Pancreas (tissue), 10 donors: ENCODE data around the gene PIKFYVE. TPM values are rescaled to one million over a fixed set of nuclear protein-coding genes. Genes with fewer than 3 reads are reported as not detected.
"Not testable (repeated sequence)": the region's sequence is repeated elsewhere in the genome, so short reads cannot be mapped to it uniquely, and the experiment has no call there.

Experiments used
- ATAC-seq, 4 donors: fragments of 200-7000 bp; cut with Tn5 transposase; one replicate each; pipeline versions ENCODE4 v1.8.0 to v1.9.1; 2020; ENCODE audit warnings: mild to moderate bottlenecking in 4 of 4, moderate library complexity in 4 of 4
- DNase-seq, 6 donors: peaks; one replicate each; pipeline ENCODE4 v3.0.0-alpha.2; 2020
- FAIRE-seq: peaks from 2 replicates; lab custom pipeline; 2012; peaks lifted over from hg19 to GRCh38; lab: Jason Lieb, UNC
- H3K27ac ChIP-seq, 4 donors: fragments of 200-600 bp; sonication (generic); 1 replicate in 3 of 4; 2 replicates in 1 of 4; pipeline versions ENCODE4 v1.5.0 to v1.8.0; 2020
- H3K27me3 ChIP-seq, 4 donors: fragments of 200-600 bp; one replicate each; pipeline ENCODE4 v1.8.0; 2021
- H3K36me3 ChIP-seq, 3 donors: fragments of 200-600 bp; sonication (generic) in 1 of 3; one replicate each; pipeline versions ENCODE4 v1.5.0 to v1.8.0; 2020 to 2021
- H3K4me1 ChIP-seq, 3 donors: fragments of 200-600 bp; one replicate each; pipeline ENCODE4 v1.8.0; 2021
- H3K4me3 ChIP-seq, 4 donors: fragments of 200-600 bp; sonication (generic) in 2 of 4; one replicate each; pipeline versions ENCODE4 v1.5.0 to v1.8.0; 2020 to 2021
- H3K9me3 ChIP-seq, 4 donors: fragments of 200-600 bp; one replicate each; pipeline ENCODE4 v1.8.0; 2021
- WGBS, 2 donors: extraction: QIAGEN DNeasy Blood & Tissue Kit; methylation state at CpG; one replicate each; pipeline ENCODE4 v1.1.7; 2013; 5-methylcytosine and 5-hydroxymethylcytosine counted together
- intact Hi-C, 3 donors: fragments of 100-400 bp; cut with DNase I; formaldehyde crosslinking; loops; one replicate each; pipeline versions ENCODE4 v1.11.1 to v1.14.2; 2022
- polyA plus RNA-seq, 2 donors: library from polyadenylated mRNA; stranded (reverse); fragments of 200-250 nt; gene quantifications; one replicate each; pipeline ENCODE4 v1.2.3, GENCODE V29; 2013
- total RNA-seq, 6 donors: library from RNA; stranded (reverse); fragmentation: NEBNext Ultra II Directional in 4 of 6; extraction: Animal tissue kit (Norgen Biotek cat#: 25700) in 4 of 6; gene quantifications; one replicate each; pipeline versions ENCODE4 v1.2.1 to v1.2.4, GENCODE V29; 2021 to 2023
- TF ChIP-seq, protein P1 (sequence below), 4 donors: fragments of 200-600 bp; sonication (generic) in 3 of 4; IDR thresholded peaks; one replicate each; pipeline versions ENCODE4 v1.5.0 to v1.8.0; 2021; ENCODE audit warnings: antibody characterized with exemption in 4 of 4
- donor health status: healthy with polysubstance abuse.
- donor health status: DM: no; HTN: no; CAD: no; lungs with moderate emphysema.
- donor health status: DM: no; HTN: no; CAD: no.
- donor health status: control.
- donor health status: control.
- donor health status: Bipolar disorder and iron deficiency.
- donor health status: DM: yes; HTN: yes; CAD: no.
- donor health status: DM: no; HTN: no; CAD: no.
- donor health status: DM: no; HTN: no; CAD: no.
- donor health status: DM: yes; HTN: yes; CAD: no.

The PIKFYVE gene
- total and polyA plus RNA-seq, 8 donors, result 6.0 to 16.1 (median 13.3) TPM

DNA sequence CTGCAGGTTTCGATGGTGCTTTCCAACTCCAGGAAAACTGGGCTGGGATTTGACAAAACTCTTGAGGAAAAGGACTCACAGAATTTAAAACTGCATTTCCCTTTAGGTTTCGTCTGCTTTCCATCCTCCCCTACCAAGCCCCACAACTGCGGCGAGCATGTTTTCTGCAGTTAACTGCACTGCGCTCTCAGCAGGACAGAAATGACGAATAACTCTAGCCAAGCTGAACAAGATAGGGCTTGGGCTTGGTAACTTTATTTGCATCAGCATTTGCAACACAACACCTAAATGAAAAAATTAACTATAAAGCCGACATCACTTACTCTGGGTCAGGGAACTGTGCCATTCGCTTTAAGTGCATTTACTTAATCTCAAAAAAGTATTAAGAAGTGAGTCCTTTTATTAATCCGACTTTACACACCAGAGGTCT is 669 bp upstream of the PIKFYVE start:
- intact Hi-C loops, result no loop called here
- H3K27me3 ChIP-seq, result no peaks in the 10 kb centered on the region
- no peaks in the 10 kb centered on the region for H3K36me3 ChIP-seq
- ATAC-seq, result peak; percentile 38 to 59 (median 46)
- WGBS, 2 donors, result 3% methylated on average over 9 of the region's 9 CpGs
- peak overlapping the region; percentile 7 to 93 (median 64) for H3K27ac ChIP-seq
- no peak for FAIRE-seq
- no peaks in the 10 kb centered on the region for H3K9me3 ChIP-seq
- DNase-seq, result peak in 1 of 6 donors; percentile 21
- peaks cover 3 to 24% (median 15%) of the 10 kb centered on the region in 3 donors for H3K4me1 ChIP-seq
- peak overlapping the region; percentile 62 to 92 (median 84) for H3K4me3 ChIP-seq
- TF ChIP-seq, protein P1, sequence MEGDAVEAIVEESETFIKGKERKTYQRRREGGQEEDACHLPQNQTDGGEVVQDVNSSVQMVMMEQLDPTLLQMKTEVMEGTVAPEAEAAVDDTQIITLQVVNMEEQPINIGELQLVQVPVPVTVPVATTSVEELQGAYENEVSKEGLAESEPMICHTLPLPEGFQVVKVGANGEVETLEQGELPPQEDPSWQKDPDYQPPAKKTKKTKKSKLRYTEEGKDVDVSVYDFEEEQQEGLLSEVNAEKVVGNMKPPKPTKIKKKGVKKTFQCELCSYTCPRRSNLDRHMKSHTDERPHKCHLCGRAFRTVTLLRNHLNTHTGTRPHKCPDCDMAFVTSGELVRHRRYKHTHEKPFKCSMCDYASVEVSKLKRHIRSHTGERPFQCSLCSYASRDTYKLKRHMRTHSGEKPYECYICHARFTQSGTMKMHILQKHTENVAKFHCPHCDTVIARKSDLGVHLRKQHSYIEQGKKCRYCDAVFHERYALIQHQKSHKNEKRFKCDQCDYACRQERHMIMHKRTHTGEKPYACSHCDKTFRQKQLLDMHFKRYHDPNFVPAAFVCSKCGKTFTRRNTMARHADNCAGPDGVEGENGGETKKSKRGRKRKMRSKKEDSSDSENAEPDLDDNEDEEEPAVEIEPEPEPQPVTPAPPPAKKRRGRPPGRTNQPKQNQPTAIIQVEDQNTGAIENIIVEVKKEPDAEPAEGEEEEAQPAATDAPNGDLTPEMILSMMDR (IDR thresholded peaks at IDR 0.05), result no peak

GRCh38 chr2:208266553-208266893 is 468 bp downstream of the PIKFYVE start:
- Histone ChIP-seq H3K27me3 (no peaks in the 10 kb centered on the region), H3K4me3 (peak overlapping the region; percentile 62 to 92 (median 84)), H3K36me3 (peaks cover 0 to 3% (median 0%) of the 10 kb centered on the region in 3 donors), H3K9me3 (no peaks in the 10 kb centered on the region), H3K4me1 (peaks cover 3 to 24% (median 15%) of the 10 kb centered on the region in 3 donors), H3K27ac (peak overlapping the region; percentile 62 to 93 (median 84))
- no peak for FAIRE-seq
- ATAC-seq, result no peak
- 0 to 1% methylated on average over 11 of the region's 11 CpGs for WGBS, 2 donors
- TF ChIP-seq, protein P1 (IDR thresholded peaks at IDR 0.05), result no peak
- intact Hi-C loops, result no loop called here
- no peak for DNase-seq

DNA sequence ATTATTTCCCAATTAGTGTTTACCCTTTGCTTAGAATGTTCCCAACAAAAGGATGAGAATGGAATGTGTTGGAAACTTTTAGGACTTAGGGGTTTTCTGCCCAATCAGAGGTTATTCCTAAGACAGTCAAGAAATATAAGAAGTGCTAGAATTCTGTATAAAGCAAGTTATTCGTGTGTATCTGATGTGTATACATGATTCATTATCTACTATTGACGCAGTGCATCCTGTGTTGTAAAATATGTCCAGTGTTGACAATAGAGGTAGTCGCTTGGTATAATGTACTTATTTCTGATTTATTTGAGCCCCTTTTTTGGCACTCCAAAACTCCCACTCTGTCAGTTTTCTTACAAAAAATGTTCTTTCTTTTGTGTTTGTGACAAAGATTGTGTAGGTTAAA is 881 bp downstream of the PIKFYVE start:
- Histone ChIP-seq H3K36me3 (peaks cover 0 to 5% (median 0%) of the 10 kb centered on the region in 3 donors), H3K4me3 (peak overlapping the region; percentile 62 to 92 (median 84)), H3K4me1 (peaks cover 3 to 24% (median 15%) of the 10 kb centered on the region in 3 donors), H3K27ac (peak overlapping the region in 1 of 4 donors; percentile 93), H3K9me3 (no peaks in the 10 kb centered on the region), H3K27me3 (no peaks in the 10 kb centered on the region)
- TF ChIP-seq, protein P1 (IDR thresholded peaks at IDR 0.05), result no peak
- no peak for FAIRE-seq
- intact Hi-C loops, result no loop called here
- DNase-seq, result no peak
- 2 to 10% methylated on average over 3 of the region's 3 CpGs for WGBS, 2 donors
- ATAC-seq, result no peak

- 81% methylated on average over 21 to 22 of the region's 22 CpGs for WGBS, 2 donors
- Histone ChIP-seq H3K4me3 (peak overlapping the region in 1 of 4 donors; percentile 20), H3K4me1 (peaks cover 3 to 24% (median 15%) of the 10 kb centered on the region in 3 donors)
- FAIRE-seq, H3K9me3 ChIP-seq, H3K27me3 ChIP-seq, H3K27ac ChIP-seq, H3K36me3 ChIP-seq, ATAC-seq, intact Hi-C loops: not testable (repeated sequence)
- DNase-seq, result peak in 1 of 6 donors; percentile 15
These were observed 1.5 kb downstream of the PIKFYVE start for GRCh38 chr2:208267526-208267925.

GRCh38 chr2:208268156-208268952 is 2.3 kb downstream of the PIKFYVE start:
- H3K27me3 ChIP-seq, result no peaks in the 10 kb centered on the region
- no peaks in the 10 kb centered on the region for H3K9me3 ChIP-seq
- H3K4me1 ChIP-seq, result peaks cover 3 to 24% (median 15%) of the 10 kb centered on the region in 3 donors
- peaks cover 0 to 6% (median 0%) of the 10 kb centered on the region in 3 donors for H3K36me3 ChIP-seq
- WGBS, 2 donors, result 71 to 77% methylated on average over 8 of the region's 8 CpGs
- no peak overlapping the region for H3K27ac ChIP-seq
- H3K4me3 ChIP-seq, result no peak overlapping the region
- DNase-seq, result no peak
- intact Hi-C loops, result no loop called here
- no peak for ATAC-seq
- FAIRE-seq, result no peak
- TF ChIP-seq, protein P1 (IDR thresholded peaks at IDR 0.05), result no peak
